ENCODE results near the gene ALDH1A3.

Gene ALDH1A3

GRCh38 chr15:100958326-100959065 is 78.9 kb downstream of the ALDH1A3 start:
- no peak for DNase-seq

- no peak for DNase-seq
These were observed 79.7 kb downstream of the ALDH1A3 start for GRCh38 chr15:100959066-100960050.
